CD4-positive, alpha-beta T cell treated with Interleukin-15 for 4 hours (primary cell): Measurements from ENCODE around the gene EDC3.
A peak's percentile ranks its signal among the peaks of the same experiment; 100 is the strongest.
"Not testable (repeated sequence)": the region's sequence is repeated elsewhere in the genome, so short reads cannot be mapped to it uniquely, and the experiment has no call there.

Source experiments
- DNase-seq: peaks from one replicate; pipeline ENCODE4 v3.0.0-alpha.2; 2020; ENCODE audit warnings: low spot score

Gene EDC3

GRCh38 chr15:74695597-74696397 is at the start of gene EDC3:
Gene EDC3, minus strand, starts transcription at chr15:74696024. Its CDS starts 20,900 bp downstream, at chr15:74675124.
- peak; percentile 84 for DNase-seq

- no peak for DNase-seq
These were observed 46.6 kb upstream of the EDC3 start for GRCh38 chr15:74742422-74742821.

GRCh38 chr15:74738239-74738638 is 42.4 kb upstream of the EDC3 start:
- not testable (repeated sequence) for DNase-seq

- DNase-seq, result no peak
These were observed 39.5 kb upstream of the EDC3 start for GRCh38 chr15:74735305-74735704.

- DNase-seq, result no peak
These were observed 37.4 kb upstream of the EDC3 start for GRCh38 chr15:74733269-74733668.

GRCh38 chr15:74732846-74733245 is 37.0 kb upstream of the EDC3 start:
- no peak for DNase-seq

GRCh38 chr15:74730619-74731316 is 34.9 kb upstream of the EDC3 start:
- no peak for DNase-seq

GRCh38 chr15:74729372-74729771 is 33.5 kb upstream of the EDC3 start:
- DNase-seq, result not testable (repeated sequence)

- not testable (repeated sequence) for DNase-seq
These were observed 32.9 kb upstream of the EDC3 start for GRCh38 chr15:74728699-74729098.

- DNase-seq, result no peak
These were observed 31.9 kb upstream of the EDC3 start for GRCh38 chr15:74727727-74728126.

GRCh38 chr15:74726774-74727164 is 30.9 kb upstream of the EDC3 start:
- no peak for DNase-seq

- peak; percentile 17 for DNase-seq
These were observed 30.3 kb upstream of the EDC3 start for GRCh38 chr15:74725845-74726773.

GRCh38 chr15:74725225-74725774 is 29.5 kb upstream of the EDC3 start, which contains the start of gene CYP1A1:
Gene CYP1A1, minus strand, starts transcription at chr15:74725528. Its CDS starts 2,431 bp downstream, at chr15:74723097.
- DNase-seq, result peak; percentile 14

- no peak for DNase-seq
These were observed 28.9 kb upstream of the EDC3 start for GRCh38 chr15:74724570-74725224.

- DNase-seq, result peak; percentile 15
These were observed 28.0 kb upstream of the EDC3 start for GRCh38 chr15:74723754-74724334.

GRCh38 chr15:74723187-74723586 is 27.4 kb upstream of the EDC3 start:
- DNase-seq, result no peak

GRCh38 chr15:74722591-74722990 is 26.8 kb upstream of the EDC3 start:
- DNase-seq, result no peak

- no peak for DNase-seq
These were observed 20.8 kb upstream of the EDC3 start for GRCh38 chr15:74716651-74717050.

GRCh38 chr15:74712311-74712710 is 16.5 kb upstream of the EDC3 start:
- DNase-seq, result no peak

GRCh38 chr15:74710319-74711094 is 14.7 kb upstream of the EDC3 start:
- no peak for DNase-seq
